GM23338 (cell line): ENCODE results near the gene TMEM247. TPM values are rescaled to one million over a fixed set of nuclear protein-coding genes. Genes with fewer than 3 reads are reported as not detected.
"Not testable (repeated sequence)": the region's sequence is repeated elsewhere in the genome, so short reads cannot be mapped to it uniquely, and the experiment has no call there.

Experiments used
- ATAC-seq: fragments of 200-7000 bp; cut with Tn5 transposase; 3 replicates; pipeline ENCODE4 v1.9.1; 2020
- DNase-seq: peaks from one replicate; pipeline ENCODE4 v3.0.0-alpha.2; 2015; ENCODE audit warnings: low spot score
- H2AFZ ChIP-seq: fragments of 200-600 bp; sonication (generic); 2 replicates; pipeline ENCODE4 v1.8.0; 2016; ENCODE audit warnings: antibody characterized with exemption, mild to moderate bottlenecking, moderate library complexity
- H3F3A ChIP-seq: fragments of 200-600 bp; sonication (generic); replicated peaks from 2 replicates; pipeline ENCODE4 v1.8.0; 2017; ENCODE audit warnings: antibody characterized with exemption, mixed run types, low read depth
- H3K27ac ChIP-seq: fragments of 200-600 bp; sonication (generic); 2 replicates; pipeline ENCODE4 v1.6.1; 2016; ENCODE audit warnings: low read depth
- H3K27me3 ChIP-seq: fragments of 200-600 bp; sonication (generic); 2 replicates; pipeline ENCODE4 v1.8.0; 2016; ENCODE audit warnings: mild to moderate bottlenecking, mixed run types, moderate library complexity; ENCODE audit not compliant: insufficient read depth
- H3K36me3 ChIP-seq: fragments of 200-600 bp; sonication (generic); 2 replicates; pipeline ENCODE4 v1.8.0; 2016; ENCODE audit warnings: mild to moderate bottlenecking; ENCODE audit not compliant: insufficient read depth
- H3K4me1 ChIP-seq: fragments of 200-600 bp; sonication (generic); 2 replicates; pipeline ENCODE4 v1.8.0; 2016; ENCODE audit warnings: mild to moderate bottlenecking, moderate library complexity; ENCODE audit not compliant: insufficient read depth
- H3K4me2 ChIP-seq: fragments of 200-600 bp; sonication (generic); 2 replicates; pipeline ENCODE4 v1.7.1; 2017; ENCODE audit warnings: mixed run types
- H3K4me3 ChIP-seq: fragments of 200-600 bp; sonication (generic); 2 replicates; pipeline ENCODE4 v1.6.1; 2016; ENCODE audit warnings: mixed run types
- H3K79me2 ChIP-seq: fragments of 200-600 bp; sonication (generic); replicated peaks from 2 replicates; pipeline ENCODE4 v1.8.0; 2017; ENCODE audit warnings: mild to moderate bottlenecking; ENCODE audit not compliant: insufficient read depth
- H3K9me2 ChIP-seq: fragments of 200-600 bp; sonication (generic); 2 replicates; pipeline ENCODE4 v1.8.0; 2017; ENCODE audit not compliant: insufficient read depth
- H4K20me1 ChIP-seq: fragments of 200-600 bp; sonication (generic); replicated peaks from 2 replicates; pipeline ENCODE4 v1.8.0; 2017; ENCODE audit warnings: mild to moderate bottlenecking; ENCODE audit not compliant: insufficient read depth
- H3K27ac Mint-ChIP-seq: 2 replicates; pipeline ENCODE4 v1.8.0; 2020; ENCODE audit warnings: inconsistent platforms, mild to moderate bottlenecking, moderate library complexity, mixed read lengths
- H3K27me3 Mint-ChIP-seq: 3 replicates; pipeline ENCODE4 v1.8.0; 2022; ENCODE audit warnings: low read depth, mild to moderate bottlenecking, moderate library complexity, mixed read lengths, inconsistent platforms; ENCODE audit not compliant: insufficient read depth, poor library complexity
- H3K36me3 Mint-ChIP-seq: 3 replicates; pipeline ENCODE4 v1.8.0; 2021; ENCODE audit warnings: low read depth, mild to moderate bottlenecking, inconsistent platforms, moderate library complexity, mixed read lengths
- H3K4me1 Mint-ChIP-seq: 3 replicates; pipeline ENCODE4 v1.8.0; 2020; ENCODE audit warnings: mild to moderate bottlenecking, inconsistent platforms, mixed read lengths
- H3K4me3 Mint-ChIP-seq: 3 replicates; pipeline ENCODE4 v1.8.0; 2021; ENCODE audit warnings: moderate library complexity, mild to moderate bottlenecking, inconsistent platforms, mixed read lengths
- H3K9me3 Mint-ChIP-seq: 3 replicates; pipeline ENCODE4 v1.8.0; 2020; ENCODE audit warnings: moderate library complexity, mild to moderate bottlenecking, inconsistent platforms, mixed read lengths
- CREB1 ChIP-seq: fragments of 250-450 bp; sonication (Bioruptor Pico); IDR thresholded peaks from 2 replicates; pipeline ENCODE4 v1.5.0; 2020; ENCODE audit warnings: low read depth, mild to moderate bottlenecking, moderate library complexity
- CTCF ChIP-seq, 2 experiments: fragments of 200-600 bp in 1 of 2; sonication (generic) in 1 of 2; conservative IDR thresholded peaks; 2 replicates each; pipeline versions ENCODE4 v1.5.1 to v1.6.1; 2016 to 2017; ENCODE audit warnings: antibody characterized with exemption in 2 of 2, low read depth in 2 of 2, mild to moderate bottlenecking in 2 of 2, moderate library complexity in 1 of 2
- EZH2 ChIP-seq: fragments of 200-600 bp; sonication (generic); IDR thresholded peaks from one replicate; pipeline ENCODE4 v1.8.0; 2017; ENCODE audit warnings: antibody characterized with exemption, mild to moderate bottlenecking, low read depth; ENCODE audit not compliant: unreplicated experiment
- NANOG ChIP-seq: IDR thresholded peaks from 2 replicates; pipeline ENCODE4 v1.6.1; 2016; ENCODE audit warnings: antibody characterized with exemption, borderline replicate concordance
- POLR2AphosphoS5 ChIP-seq: IDR thresholded peaks from 2 replicates; pipeline ENCODE4 v1.6.1; 2016; ENCODE audit warnings: antibody characterized with exemption, low read depth
- STAT1 ChIP-seq: IDR thresholded peaks from one replicate; pipeline ENCODE4 v1.6.1; 2016; ENCODE audit warnings: antibody characterized with exemption; ENCODE audit not compliant: unreplicated experiment
- ZNF114 ChIP-seq: fragments of 250-450 bp; sonication (Bioruptor Pico); IDR thresholded peaks from 2 replicates; pipeline ENCODE4 v1.5.0; 2020; ENCODE audit warnings: mild to moderate bottlenecking, moderate library complexity
- ZNF331 ChIP-seq: fragments of 250-450 bp; sonication (Bioruptor Pico); IDR thresholded peaks from 2 replicates; pipeline ENCODE4 v1.5.0; 2020; ENCODE audit warnings: low read depth, mild to moderate bottlenecking, moderate library complexity
- polyA plus RNA-seq: library from polyadenylated mRNA; unstranded; fragments of >200 nt; fragmentation: Nextera tagmentation; extraction: Ambion mirVana; gene quantifications from 2 replicates; pipeline ENCODE4 v1.2.1, GENCODE V29; 2016
- total RNA-seq: library from RNA; depleted of rRNA; stranded (reverse); fragments of >200 nt; shearing (Covaris generic); gene quantifications from 2 replicates; pipeline ENCODE4 v1.2.3, GENCODE V29; 2014
- TF ChIP-seq, protein P1 (sequence below): IDR thresholded peaks from 2 replicates; pipeline ENCODE4 v1.6.1; 2016; ENCODE audit warnings: antibody characterized with exemption
- TF ChIP-seq, protein P2 (sequence below): IDR thresholded peaks from one replicate; pipeline ENCODE4 v1.6.1; 2018; ENCODE audit warnings: antibody characterized with exemption; ENCODE audit not compliant: unreplicated experiment

Gene TMEM247
- total and polyA plus RNA-seq, 2 experiments from 2014 or later = not detected

DNA sequence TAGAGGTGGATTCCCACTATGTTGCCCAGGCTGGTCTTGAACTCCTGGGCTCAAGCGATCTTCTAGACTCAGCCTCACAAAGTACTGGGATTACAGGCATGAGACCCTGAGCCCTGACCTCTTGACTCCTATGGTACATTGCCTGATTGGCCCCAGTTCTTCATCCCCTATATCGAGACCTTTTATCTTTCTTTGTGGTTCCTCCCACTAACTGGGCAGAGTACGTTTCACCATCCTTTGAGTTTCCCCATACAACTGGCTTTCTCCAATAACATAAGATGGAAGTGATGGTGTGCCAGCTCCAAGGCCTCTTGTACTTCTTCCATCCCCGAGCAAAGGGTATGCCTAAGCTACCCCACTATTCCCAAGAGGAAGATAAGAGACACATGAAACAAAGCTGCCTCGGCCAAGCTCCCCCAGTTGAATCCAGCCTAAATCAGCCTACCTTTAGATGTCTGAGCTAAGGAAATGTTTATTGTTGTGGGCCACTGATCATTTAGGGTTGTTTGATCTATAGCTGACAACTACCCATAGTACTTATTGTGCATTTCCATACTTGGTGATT, 8.3 kb upstream of the TMEM247 start:
- TF ChIP-seq, protein P1, sequence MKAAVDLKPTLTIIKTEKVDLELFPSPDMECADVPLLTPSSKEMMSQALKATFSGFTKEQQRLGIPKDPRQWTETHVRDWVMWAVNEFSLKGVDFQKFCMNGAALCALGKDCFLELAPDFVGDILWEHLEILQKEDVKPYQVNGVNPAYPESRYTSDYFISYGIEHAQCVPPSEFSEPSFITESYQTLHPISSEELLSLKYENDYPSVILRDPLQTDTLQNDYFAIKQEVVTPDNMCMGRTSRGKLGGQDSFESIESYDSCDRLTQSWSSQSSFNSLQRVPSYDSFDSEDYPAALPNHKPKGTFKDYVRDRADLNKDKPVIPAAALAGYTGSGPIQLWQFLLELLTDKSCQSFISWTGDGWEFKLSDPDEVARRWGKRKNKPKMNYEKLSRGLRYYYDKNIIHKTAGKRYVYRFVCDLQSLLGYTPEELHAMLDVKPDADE = no peak
- no peak for TF ChIP-seq ZNF331 (CRISPR knock-in tag)
- no peaks in the 10 kb centered on the region for H3K36me3 Mint-ChIP-seq
- Histone ChIP-seq H3K4me2 (no peak overlapping the region), H3K36me3 (no peaks in the 10 kb centered on the region), H4K20me1 (no peaks in the 10 kb centered on the region), H3F3A (no peaks in the 10 kb centered on the region), H3K79me2 (no peaks in the 10 kb centered on the region), H3K27me3 (no peaks in the 10 kb centered on the region), H2AFZ (no peak overlapping the region), H3K4me3 (no peak overlapping the region), H3K27ac (no peak overlapping the region), H3K4me1 (no peaks in the 10 kb centered on the region), H3K9me2 (no peaks in the 10 kb centered on the region)
- DNase-seq (no peak), ATAC-seq (no peak)
- H3K27ac Mint-ChIP-seq = no peak overlapping the region
- no peaks in the 10 kb centered on the region for H3K27me3 Mint-ChIP-seq
- no peaks in the 10 kb centered on the region; the same call in 2 of the 3 replicates for H3K9me3 Mint-ChIP-seq
- no peaks in the 10 kb centered on the region for H3K4me1 Mint-ChIP-seq
- H3K4me3 Mint-ChIP-seq = no peak overlapping the region

GRCh38 chr2:46471697-46472096, 7.7 kb upstream of the TMEM247 start:
- ATAC-seq (no peak), DNase-seq (no peak)
- no peaks in the 10 kb centered on the region for H3K4me1 ChIP-seq
- no peak overlapping the region for H3K27ac ChIP-seq
- H4K20me1 ChIP-seq = no peaks in the 10 kb centered on the region
- no peak overlapping the region for H3K4me2 ChIP-seq
- Mint-ChIP-seq H3K27me3 (no peaks in the 10 kb centered on the region), H3K36me3 (no peaks in the 10 kb centered on the region), H3K4me3 (no peak overlapping the region), H3K4me1 (no peaks in the 10 kb centered on the region), H3K27ac (no peak overlapping the region), H3K9me3 (peaks cover 5% of the 10 kb centered on the region; the same call in 2 of the 3 replicates)
- no peaks in the 10 kb centered on the region for H3F3A ChIP-seq
- no peak overlapping the region for H3K4me3 ChIP-seq
- no peaks in the 10 kb centered on the region for H3K36me3 ChIP-seq
- no peaks in the 10 kb centered on the region for H3K27me3 ChIP-seq
- H2AFZ ChIP-seq = no peak overlapping the region
- TF ChIP-seq, protein P2, sequence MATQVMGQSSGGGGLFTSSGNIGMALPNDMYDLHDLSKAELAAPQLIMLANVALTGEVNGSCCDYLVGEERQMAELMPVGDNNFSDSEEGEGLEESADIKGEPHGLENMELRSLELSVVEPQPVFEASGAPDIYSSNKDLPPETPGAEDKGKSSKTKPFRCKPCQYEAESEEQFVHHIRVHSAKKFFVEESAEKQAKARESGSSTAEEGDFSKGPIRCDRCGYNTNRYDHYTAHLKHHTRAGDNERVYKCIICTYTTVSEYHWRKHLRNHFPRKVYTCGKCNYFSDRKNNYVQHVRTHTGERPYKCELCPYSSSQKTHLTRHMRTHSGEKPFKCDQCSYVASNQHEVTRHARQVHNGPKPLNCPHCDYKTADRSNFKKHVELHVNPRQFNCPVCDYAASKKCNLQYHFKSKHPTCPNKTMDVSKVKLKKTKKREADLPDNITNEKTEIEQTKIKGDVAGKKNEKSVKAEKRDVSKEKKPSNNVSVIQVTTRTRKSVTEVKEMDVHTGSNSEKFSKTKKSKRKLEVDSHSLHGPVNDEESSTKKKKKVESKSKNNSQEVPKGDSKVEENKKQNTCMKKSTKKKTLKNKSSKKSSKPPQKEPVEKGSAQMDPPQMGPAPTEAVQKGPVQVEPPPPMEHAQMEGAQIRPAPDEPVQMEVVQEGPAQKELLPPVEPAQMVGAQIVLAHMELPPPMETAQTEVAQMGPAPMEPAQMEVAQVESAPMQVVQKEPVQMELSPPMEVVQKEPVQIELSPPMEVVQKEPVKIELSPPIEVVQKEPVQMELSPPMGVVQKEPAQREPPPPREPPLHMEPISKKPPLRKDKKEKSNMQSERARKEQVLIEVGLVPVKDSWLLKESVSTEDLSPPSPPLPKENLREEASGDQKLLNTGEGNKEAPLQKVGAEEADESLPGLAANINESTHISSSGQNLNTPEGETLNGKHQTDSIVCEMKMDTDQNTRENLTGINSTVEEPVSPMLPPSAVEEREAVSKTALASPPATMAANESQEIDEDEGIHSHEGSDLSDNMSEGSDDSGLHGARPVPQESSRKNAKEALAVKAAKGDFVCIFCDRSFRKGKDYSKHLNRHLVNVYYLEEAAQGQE = no peak
- TF ChIP-seq POLR2AphosphoS5 (no peak), STAT1 (no peak), CTCF (conservative IDR thresholded peaks at IDR 0.05; ENCODE audit: low read depth in 2 of 2) (no peak), ZNF331 (CRISPR knock-in tag) (no peak), NANOG (no peak), CREB1 (CRISPR knock-in tag) (no peak), ZNF114 (no peak), EZH2 (no peak)
- TF ChIP-seq, protein P1 = no peak
- H3K79me2 ChIP-seq = no peaks in the 10 kb centered on the region
- no peaks in the 10 kb centered on the region for H3K9me2 ChIP-seq

GRCh38 chr2:46472165-46472564, 7.2 kb upstream of the TMEM247 start:
- not testable (repeated sequence) for H3K79me2 ChIP-seq, H3K27me3 Mint-ChIP-seq, H3K9me2 ChIP-seq, H3K27me3 ChIP-seq, H3F3A ChIP-seq, H3K4me2 ChIP-seq, DNase-seq, H3K36me3 ChIP-seq, H3K4me1 ChIP-seq, H3K4me1 Mint-ChIP-seq, H3K27ac Mint-ChIP-seq, H3K36me3 Mint-ChIP-seq, H3K9me3 Mint-ChIP-seq, H3K4me3 Mint-ChIP-seq, H3K27ac ChIP-seq, H3K4me3 ChIP-seq, H4K20me1 ChIP-seq, H2AFZ ChIP-seq, ATAC-seq
